Measurements from ENCODE around the gene VASH2. TPM values are rescaled to one million over a fixed set of nuclear protein-coding genes. Genes with fewer than 3 reads are reported as not detected.

The VASH2 gene
- polyA plus RNA-seq, 1 donor from 2014 or later, result 65.2 TPM

DNA sequence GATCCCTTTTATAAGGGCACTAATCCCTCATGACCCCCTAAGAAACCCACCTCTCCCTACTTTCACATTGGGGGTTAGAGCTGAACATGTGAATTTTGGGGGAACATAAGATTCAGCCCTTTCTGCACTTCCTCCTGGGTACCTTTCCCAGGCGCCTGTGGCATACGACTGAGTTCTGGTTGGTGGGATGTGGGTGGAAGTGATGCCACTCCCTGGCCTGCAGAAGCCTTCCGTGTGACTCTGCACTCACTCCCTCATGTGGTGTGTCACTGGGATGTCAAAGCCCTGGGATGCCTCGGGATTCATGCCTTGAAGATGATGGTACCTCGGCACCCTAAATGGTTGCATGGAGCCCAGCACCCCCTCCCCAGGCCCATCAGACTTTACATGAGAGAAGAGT, 28.3 kb upstream of the VASH2 start:
- no peaks in the 10 kb centered on the region for H3K36me3 ChIP-seq (ENCODE audit: insufficient read depth, low read length)
- no peaks in the 10 kb centered on the region for H3K9me2 ChIP-seq (ENCODE audit: insufficient read depth, low read length)
- no peaks in the 10 kb centered on the region for H3K9me3 ChIP-seq (ENCODE audit: low read length)
- no peaks in the 10 kb centered on the region for H3K79me2 ChIP-seq (replicated peaks; ENCODE audit: insufficient read depth, low read length)
- H3F3A ChIP-seq (ENCODE audit: insufficient read depth, low read length, poor library complexity, severe bottlenecking), result no peaks in the 10 kb centered on the region
- H3K9ac ChIP-seq (ENCODE audit: low read length), result no peak overlapping the region
- no peaks in the 10 kb centered on the region for H4K20me1 ChIP-seq (ENCODE audit: insufficient read depth)
- no peaks in the 10 kb centered on the region for H3K27me3 ChIP-seq (ENCODE audit: insufficient read depth, low read depth, low read length)
- no peak overlapping the region for H3K27ac ChIP-seq (ENCODE audit: low read length)
- no peak overlapping the region for H2AFZ ChIP-seq (ENCODE audit: low read depth, low read length)
- no peak overlapping the region for H3K4me2 ChIP-seq (ENCODE audit: low read length)
- no peak overlapping the region for H3K4me3 ChIP-seq (ENCODE audit: low read length)
- no peak for TF ChIP-seq POLR2AphosphoS5 (IDR thresholded peaks at IDR 0.05)
- no peak for TF ChIP-seq MXI1 (conservative IDR thresholded peaks at IDR 0.05; ENCODE audit: poor library complexity, severe bottlenecking)
- no peak for TF ChIP-seq SMC3 (conservative IDR thresholded peaks at IDR 0.05; ENCODE audit: poor library complexity)
- no peak for TF ChIP-seq RAD21 (conservative IDR thresholded peaks at IDR 0.05)
- no peak for TF ChIP-seq EZH2 (IDR thresholded peaks at IDR 0.05; ENCODE audit: borderline replicate concordance, insufficient read depth, low read length, poor library complexity, severe bottlenecking)
- no peak for TF ChIP-seq TAF1 (IDR thresholded peaks at IDR 0.05; ENCODE audit: low read depth)
- no peak for TF ChIP-seq EP300 (conservative IDR thresholded peaks at IDR 0.05; ENCODE audit: poor library complexity, severe bottlenecking)

- no peaks in the 10 kb centered on the region for H3K36me3 ChIP-seq (ENCODE audit: insufficient read depth, low read length)
- H3F3A ChIP-seq (ENCODE audit: insufficient read depth, low read length, poor library complexity, severe bottlenecking), result no peaks in the 10 kb centered on the region
- no peaks in the 10 kb centered on the region for H3K9me3 ChIP-seq (ENCODE audit: low read length)
- H2AFZ ChIP-seq (ENCODE audit: low read depth, low read length), result no peak overlapping the region
- H3K79me2 ChIP-seq (replicated peaks; ENCODE audit: insufficient read depth, low read length), result no peaks in the 10 kb centered on the region
- no peaks in the 10 kb centered on the region for H4K20me1 ChIP-seq (ENCODE audit: insufficient read depth)
- TF ChIP-seq EP300 (conservative IDR thresholded peaks at IDR 0.05; ENCODE audit: poor library complexity, severe bottlenecking) (no peak), MXI1 (conservative IDR thresholded peaks at IDR 0.05; ENCODE audit: poor library complexity, severe bottlenecking) (no peak), RAD21 (conservative IDR thresholded peaks at IDR 0.05) (no peak), TAF1 (IDR thresholded peaks at IDR 0.05; ENCODE audit: low read depth) (no peak), POLR2AphosphoS5 (IDR thresholded peaks at IDR 0.05) (no peak), EZH2 (IDR thresholded peaks at IDR 0.05; ENCODE audit: borderline replicate concordance, insufficient read depth, low read length, poor library complexity, severe bottlenecking) (no peak), REST (IDR thresholded peaks at IDR 0.05; ENCODE audit: borderline replicate concordance) (no peak), SMC3 (conservative IDR thresholded peaks at IDR 0.05; ENCODE audit: poor library complexity) (no peak), CTCF (IDR thresholded peaks at IDR 0.05; ENCODE audit: poor library complexity, severe bottlenecking) (no peak)
- H3K27me3 ChIP-seq (ENCODE audit: insufficient read depth, low read depth, low read length), result no peaks in the 10 kb centered on the region
- H3K27ac ChIP-seq (ENCODE audit: low read length), result no peak overlapping the region
- H3K4me3 ChIP-seq (ENCODE audit: low read length), result no peak overlapping the region
- H3K9me2 ChIP-seq (ENCODE audit: insufficient read depth, low read length), result no peaks in the 10 kb centered on the region
- H3K4me2 ChIP-seq (ENCODE audit: low read length), result no peak overlapping the region
- H3K9ac ChIP-seq (ENCODE audit: low read length), result no peak overlapping the region
Measured at GRCh38 chr1:212926372-212926771, 24.0 kb upstream of the VASH2 start.
